ENCODE data around the gene SRCIN1.

GRCh38 chr17:38654411-38655398 is 49.0 kb upstream of the SRCIN1 start:
- TF ChIP-seq REST (IDR thresholded peaks at IDR 0.05; ENCODE audit: insufficient read depth in 1 of 2, low read depth in 2 of 2, low read length in 2 of 2) (no peak), TAF1 (IDR thresholded peaks at IDR 0.05; ENCODE audit: borderline replicate concordance, insufficient read depth, low read length) (no peak)
